K562 (cell line): ENCODE results near the gene CHPF. TPM values are rescaled to one million over a fixed set of nuclear protein-coding genes. Genes with fewer than 3 reads are reported as not detected.

Source experiments
- GTF2A2 ChIP-seq: IDR thresholded peaks from 2 replicates; pipeline ENCODE4 v1.6.1; 2016; ENCODE audit warnings: mild to moderate bottlenecking, missing genetic modification characterization, missing compliant biosample characterization
- HNRNPL ChIP-seq: fragments of 200-400 bp; formaldehyde crosslinking; IDR thresholded peaks from 2 replicates; pipeline ENCODE4 v1.6.1; 2017; ENCODE audit warnings: low read depth, mild to moderate bottlenecking, low read length
- MCM5 ChIP-seq: fragments of 450-650 bp; IDR thresholded peaks from 2 replicates; pipeline ENCODE4 v1.6.1; 2016; ENCODE audit warnings: low read depth
- MCM7 ChIP-seq, 2 experiments: fragments of 450-650 bp; IDR thresholded peaks; 2 replicates each; pipeline ENCODE4 v1.6.1; 2016 to 2018
- NFE2L1 ChIP-seq: fragments of 450-650 bp; IDR thresholded peaks from 2 replicates; pipeline ENCODE4 v1.6.1; 2016; ENCODE audit warnings: missing genetic modification characterization, low read depth, mild to moderate bottlenecking, missing compliant biosample characterization, moderate library complexity, borderline replicate concordance
- POLR2B ChIP-seq: fragments of 450-650 bp; IDR thresholded peaks from 2 replicates; pipeline ENCODE4 v1.6.1; 2018; ENCODE audit warnings: low read depth; ENCODE audit not compliant: partially characterized antibody
- PYGO2 ChIP-seq: fragments of 450-650 bp; IDR thresholded peaks from 2 replicates; pipeline ENCODE4 v1.6.1; 2016; ENCODE audit warnings: mild to moderate bottlenecking, missing genetic modification characterization, moderate library complexity, missing compliant biosample characterization
- SMARCB1 ChIP-seq: IDR thresholded peaks from 2 replicates; pipeline ENCODE4 v1.6.1; 2011; ENCODE audit warnings: improper control_type of control experiment, low read depth; ENCODE audit not compliant: insufficient read length
- SRSF7 ChIP-seq: fragments of 200-400 bp; formaldehyde crosslinking; optimal IDR thresholded peaks from 2 replicates; pipeline ENCODE3; 2017; ENCODE audit warnings: mild to moderate bottlenecking, low read depth, low read length
- STAT5A ChIP-seq: IDR thresholded peaks from 2 replicates; pipeline ENCODE4 v1.6.1; 2012; ENCODE audit warnings: low read length, inconsistent platforms, borderline replicate concordance
- TAF15 ChIP-seq: fragments of 200-400 bp; formaldehyde crosslinking; IDR thresholded peaks from 2 replicates; pipeline ENCODE4 v1.6.1; 2017; ENCODE audit warnings: mild to moderate bottlenecking, low read depth, low read length, moderate library complexity
- ZNF282 ChIP-seq: sonication (generic); formaldehyde crosslinking; IDR thresholded peaks from 2 replicates; pipeline ENCODE4 v1.8.1; 2023; ENCODE audit warnings: missing genetic modification reagents
- ZNF644 ChIP-seq: fragments of 200-800 bp; sonication (Bioruptor generic); IDR thresholded peaks from 2 replicates; pipeline ENCODE4 v1.6.1; 2016; ENCODE audit warnings: low read depth, missing genetic modification characterization, missing compliant biosample characterization
- polyA plus RNA-seq, 8 experiments: library from polyadenylated mRNA; depleted of rRNA in 4 of 8; stranded (reverse) in 5 of 8; unstranded in 3 of 8; fragments of >200 nt; fragmentation: Nextera tagmentation in 2 of 8; fragmentation: Illumina TruSeq in 1 of 8; extraction: Ambion mirVana in 2 of 8; extraction: Trizol in 1 of 8; gene quantifications; 2 replicates each; pipeline versions ENCODE4 v1.2.1 to v1.2.3, GENCODE V29; 2011 to 2014; ENCODE audit warnings: inconsistent platforms in 1 of 8, missing spikeins in 1 of 8
- total RNA-seq, 7 experiments: library from RNA; depleted of rRNA in 6 of 7; stranded (reverse); fragments of >200 nt in 6 of 7; fragmentation: Illumina TruSeq in 2 of 7; extraction: Trizol in 2 of 7; gene quantifications; 2 replicates each; pipeline versions ENCODE4 v1.2.1 to v1.2.3, GENCODE V29; 2011 to 2021; ENCODE audit warnings: low replicate concordance in 1 of 7
- TF ChIP-seq, protein P1 (sequence below): IDR thresholded peaks from 2 replicates; pipeline ENCODE4 v1.6.1; 2016; ENCODE audit warnings: missing genetic modification characterization, missing compliant biosample characterization
- TF ChIP-seq, protein P2 (sequence below): sonication (generic); formaldehyde crosslinking; IDR thresholded peaks from 2 replicates; pipeline ENCODE4 v1.8.0; 2022; ENCODE audit warnings: missing genetic modification reagents, mild to moderate bottlenecking, borderline replicate concordance
- TF ChIP-seq, protein P3 (sequence below): IDR thresholded peaks from 3 replicates; pipeline ENCODE4 v1.6.1; 2011; ENCODE audit warnings: borderline replicate concordance, mild to moderate bottlenecking; ENCODE audit not compliant: insufficient read length, insufficient read depth
- TF ChIP-seq, protein P4 (sequence below): fragments of 250-450 bp; sonication (Bioruptor Pico); IDR thresholded peaks from 2 replicates; pipeline ENCODE4 v1.4.0; 2020; ENCODE audit warnings: mild to moderate bottlenecking, moderate library complexity, borderline replicate concordance
- TF ChIP-seq, protein P5 (sequence below): fragments of 250-450 bp; sonication (Bioruptor Pico); IDR thresholded peaks from 2 replicates; pipeline ENCODE4 v1.4.0; 2020; ENCODE audit warnings: mild to moderate bottlenecking, moderate library complexity

Gene CHPF
- total and polyA plus RNA-seq, 9 of the 15 experiments (the other 6 are each of a cell fraction or from before 2014, with no cell fraction given) = 0.15 to 57.2 (median 7.9) TPM

DNA sequence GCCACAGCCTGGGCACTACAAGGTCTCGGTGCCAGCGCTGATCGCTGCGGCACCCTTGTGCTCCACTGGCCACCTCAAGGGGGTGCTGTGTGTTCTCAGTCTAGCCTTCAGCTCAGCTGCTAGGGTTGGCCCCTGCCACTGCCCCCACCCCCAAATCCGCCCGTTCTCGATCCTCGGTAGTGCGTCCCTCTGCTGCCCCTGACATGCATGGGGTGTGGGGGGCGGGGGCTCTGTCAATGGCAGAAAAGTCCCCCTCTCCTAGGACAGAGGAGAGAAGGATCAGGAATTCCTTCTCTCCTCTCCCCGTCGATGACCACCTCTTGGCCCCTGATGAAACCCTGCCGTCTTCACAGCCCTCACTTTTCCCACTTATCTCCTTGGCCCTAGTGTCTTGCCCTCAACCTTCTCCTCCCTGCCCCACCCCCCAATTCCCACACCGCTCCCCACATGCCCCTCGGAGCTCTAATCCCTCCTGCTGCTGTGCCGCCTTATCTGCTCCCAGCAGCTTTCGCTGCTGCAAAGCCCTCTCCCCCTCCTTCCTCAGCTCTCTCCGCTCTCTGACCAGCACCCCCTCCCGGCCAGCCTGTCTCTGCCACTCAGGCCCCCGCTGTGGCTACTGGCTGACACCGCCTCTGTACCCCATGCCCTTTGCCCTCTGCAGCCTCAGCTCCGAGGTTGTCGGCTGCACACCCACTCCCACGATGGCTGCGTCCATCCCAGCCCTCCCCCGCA lies 33.7 kb downstream of the CHPF start (continued):
- TF ChIP-seq ZNF282 (CRISPR knock-in tag) = no peak
- TF ChIP-seq, protein P1, sequence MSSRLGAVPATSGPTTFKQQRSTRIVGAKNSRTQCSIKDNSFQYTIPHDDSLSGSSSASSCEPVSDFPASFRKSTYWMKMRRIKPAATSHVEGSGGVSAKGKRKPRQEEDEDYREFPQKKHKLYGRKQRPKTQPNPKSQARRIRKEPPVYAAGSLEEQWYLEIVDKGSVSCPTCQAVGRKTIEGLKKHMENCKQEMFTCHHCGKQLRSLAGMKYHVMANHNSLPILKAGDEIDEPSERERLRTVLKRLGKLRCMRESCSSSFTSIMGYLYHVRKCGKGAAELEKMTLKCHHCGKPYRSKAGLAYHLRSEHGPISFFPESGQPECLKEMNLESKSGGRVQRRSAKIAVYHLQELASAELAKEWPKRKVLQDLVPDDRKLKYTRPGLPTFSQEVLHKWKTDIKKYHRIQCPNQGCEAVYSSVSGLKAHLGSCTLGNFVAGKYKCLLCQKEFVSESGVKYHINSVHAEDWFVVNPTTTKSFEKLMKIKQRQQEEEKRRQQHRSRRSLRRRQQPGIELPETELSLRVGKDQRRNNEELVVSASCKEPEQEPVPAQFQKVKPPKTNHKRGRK (tag) = no peak
- TF ChIP-seq, protein P2, sequence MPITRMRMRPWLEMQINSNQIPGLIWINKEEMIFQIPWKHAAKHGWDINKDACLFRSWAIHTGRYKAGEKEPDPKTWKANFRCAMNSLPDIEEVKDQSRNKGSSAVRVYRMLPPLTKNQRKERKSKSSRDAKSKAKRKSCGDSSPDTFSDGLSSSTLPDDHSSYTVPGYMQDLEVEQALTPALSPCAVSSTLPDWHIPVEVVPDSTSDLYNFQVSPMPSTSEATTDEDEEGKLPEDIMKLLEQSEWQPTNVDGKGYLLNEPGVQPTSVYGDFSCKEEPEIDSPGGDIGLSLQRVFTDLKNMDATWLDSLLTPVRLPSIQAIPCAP (CRISPR knock-in tag) = no peak
- no peak for TF ChIP-seq SRSF7
- 0 out of 2 replicates have a peak, but pooled peaks have one; percentile 64 for TF ChIP-seq PYGO2
- TF ChIP-seq ZNF644 (tag) = peak; percentile 79; the same call in 1 of the 2 replicates
- TF ChIP-seq SMARCB1 = no peak
- no peak for TF ChIP-seq MCM7 (IDR thresholded peaks at IDR 0.05)
- TF ChIP-seq MCM5 = no peak
- TF ChIP-seq GTF2A2 (tag) = no peak
- peak; percentile 86 for TF ChIP-seq STAT5A
- no peak for TF ChIP-seq NFE2L1 (tag)
- TF ChIP-seq, protein P3, sequence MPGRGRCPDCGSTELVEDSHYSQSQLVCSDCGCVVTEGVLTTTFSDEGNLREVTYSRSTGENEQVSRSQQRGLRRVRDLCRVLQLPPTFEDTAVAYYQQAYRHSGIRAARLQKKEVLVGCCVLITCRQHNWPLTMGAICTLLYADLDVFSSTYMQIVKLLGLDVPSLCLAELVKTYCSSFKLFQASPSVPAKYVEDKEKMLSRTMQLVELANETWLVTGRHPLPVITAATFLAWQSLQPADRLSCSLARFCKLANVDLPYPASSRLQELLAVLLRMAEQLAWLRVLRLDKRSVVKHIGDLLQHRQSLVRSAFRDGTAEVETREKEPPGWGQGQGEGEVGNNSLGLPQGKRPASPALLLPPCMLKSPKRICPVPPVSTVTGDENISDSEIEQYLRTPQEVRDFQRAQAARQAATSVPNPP = no peak
- TF ChIP-seq TAF15 = no peak
- peak; percentile 60; the same call in 1 of the 2 replicates for TF ChIP-seq HNRNPL
- TF ChIP-seq POLR2B = no peak
- TF ChIP-seq, protein P4, sequence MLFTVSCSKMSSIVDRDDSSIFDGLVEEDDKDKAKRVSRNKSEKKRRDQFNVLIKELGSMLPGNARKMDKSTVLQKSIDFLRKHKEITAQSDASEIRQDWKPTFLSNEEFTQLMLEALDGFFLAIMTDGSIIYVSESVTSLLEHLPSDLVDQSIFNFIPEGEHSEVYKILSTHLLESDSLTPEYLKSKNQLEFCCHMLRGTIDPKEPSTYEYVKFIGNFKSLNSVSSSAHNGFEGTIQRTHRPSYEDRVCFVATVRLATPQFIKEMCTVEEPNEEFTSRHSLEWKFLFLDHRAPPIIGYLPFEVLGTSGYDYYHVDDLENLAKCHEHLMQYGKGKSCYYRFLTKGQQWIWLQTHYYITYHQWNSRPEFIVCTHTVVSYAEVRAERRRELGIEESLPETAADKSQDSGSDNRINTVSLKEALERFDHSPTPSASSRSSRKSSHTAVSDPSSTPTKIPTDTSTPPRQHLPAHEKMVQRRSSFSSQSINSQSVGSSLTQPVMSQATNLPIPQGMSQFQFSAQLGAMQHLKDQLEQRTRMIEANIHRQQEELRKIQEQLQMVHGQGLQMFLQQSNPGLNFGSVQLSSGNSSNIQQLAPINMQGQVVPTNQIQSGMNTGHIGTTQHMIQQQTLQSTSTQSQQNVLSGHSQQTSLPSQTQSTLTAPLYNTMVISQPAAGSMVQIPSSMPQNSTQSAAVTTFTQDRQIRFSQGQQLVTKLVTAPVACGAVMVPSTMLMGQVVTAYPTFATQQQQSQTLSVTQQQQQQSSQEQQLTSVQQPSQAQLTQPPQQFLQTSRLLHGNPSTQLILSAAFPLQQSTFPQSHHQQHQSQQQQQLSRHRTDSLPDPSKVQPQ (CRISPR knock-in tag) = no peak
- TF ChIP-seq, protein P5, sequence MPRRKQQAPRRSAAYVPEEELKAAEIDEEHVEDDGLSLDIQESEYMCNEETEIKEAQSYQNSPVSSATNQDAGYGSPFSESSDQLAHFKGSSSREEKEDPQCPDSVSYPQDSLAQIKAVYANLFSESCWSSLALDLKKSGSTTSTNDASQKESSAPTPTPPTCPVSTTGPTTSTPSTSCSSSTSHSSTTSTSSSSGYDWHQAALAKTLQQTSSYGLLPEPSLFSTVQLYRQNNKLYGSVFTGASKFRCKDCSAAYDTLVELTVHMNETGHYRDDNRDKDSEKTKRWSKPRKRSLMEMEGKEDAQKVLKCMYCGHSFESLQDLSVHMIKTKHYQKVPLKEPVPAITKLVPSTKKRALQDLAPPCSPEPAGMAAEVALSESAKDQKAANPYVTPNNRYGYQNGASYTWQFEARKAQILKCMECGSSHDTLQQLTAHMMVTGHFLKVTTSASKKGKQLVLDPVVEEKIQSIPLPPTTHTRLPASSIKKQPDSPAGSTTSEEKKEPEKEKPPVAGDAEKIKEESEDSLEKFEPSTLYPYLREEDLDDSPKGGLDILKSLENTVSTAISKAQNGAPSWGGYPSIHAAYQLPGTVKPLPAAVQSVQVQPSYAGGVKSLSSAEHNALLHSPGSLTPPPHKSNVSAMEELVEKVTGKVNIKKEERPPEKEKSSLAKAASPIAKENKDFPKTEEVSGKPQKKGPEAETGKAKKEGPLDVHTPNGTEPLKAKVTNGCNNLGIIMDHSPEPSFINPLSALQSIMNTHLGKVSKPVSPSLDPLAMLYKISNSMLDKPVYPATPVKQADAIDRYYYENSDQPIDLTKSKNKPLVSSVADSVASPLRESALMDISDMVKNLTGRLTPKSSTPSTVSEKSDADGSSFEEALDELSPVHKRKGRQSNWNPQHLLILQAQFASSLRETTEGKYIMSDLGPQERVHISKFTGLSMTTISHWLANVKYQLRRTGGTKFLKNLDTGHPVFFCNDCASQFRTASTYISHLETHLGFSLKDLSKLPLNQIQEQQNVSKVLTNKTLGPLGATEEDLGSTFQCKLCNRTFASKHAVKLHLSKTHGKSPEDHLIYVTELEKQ (CRISPR knock-in tag) = no peak
